ENCODE measurements around the gene CSF3. TPM values are rescaled to one million over a fixed set of nuclear protein-coding genes. Genes with fewer than 3 reads are reported as not detected.
A peak's percentile ranks its signal among the peaks of the same experiment; 100 is the strongest.

CSF3 gene
- total and polyA plus RNA-seq, 4 donors = not detected

DNA sequence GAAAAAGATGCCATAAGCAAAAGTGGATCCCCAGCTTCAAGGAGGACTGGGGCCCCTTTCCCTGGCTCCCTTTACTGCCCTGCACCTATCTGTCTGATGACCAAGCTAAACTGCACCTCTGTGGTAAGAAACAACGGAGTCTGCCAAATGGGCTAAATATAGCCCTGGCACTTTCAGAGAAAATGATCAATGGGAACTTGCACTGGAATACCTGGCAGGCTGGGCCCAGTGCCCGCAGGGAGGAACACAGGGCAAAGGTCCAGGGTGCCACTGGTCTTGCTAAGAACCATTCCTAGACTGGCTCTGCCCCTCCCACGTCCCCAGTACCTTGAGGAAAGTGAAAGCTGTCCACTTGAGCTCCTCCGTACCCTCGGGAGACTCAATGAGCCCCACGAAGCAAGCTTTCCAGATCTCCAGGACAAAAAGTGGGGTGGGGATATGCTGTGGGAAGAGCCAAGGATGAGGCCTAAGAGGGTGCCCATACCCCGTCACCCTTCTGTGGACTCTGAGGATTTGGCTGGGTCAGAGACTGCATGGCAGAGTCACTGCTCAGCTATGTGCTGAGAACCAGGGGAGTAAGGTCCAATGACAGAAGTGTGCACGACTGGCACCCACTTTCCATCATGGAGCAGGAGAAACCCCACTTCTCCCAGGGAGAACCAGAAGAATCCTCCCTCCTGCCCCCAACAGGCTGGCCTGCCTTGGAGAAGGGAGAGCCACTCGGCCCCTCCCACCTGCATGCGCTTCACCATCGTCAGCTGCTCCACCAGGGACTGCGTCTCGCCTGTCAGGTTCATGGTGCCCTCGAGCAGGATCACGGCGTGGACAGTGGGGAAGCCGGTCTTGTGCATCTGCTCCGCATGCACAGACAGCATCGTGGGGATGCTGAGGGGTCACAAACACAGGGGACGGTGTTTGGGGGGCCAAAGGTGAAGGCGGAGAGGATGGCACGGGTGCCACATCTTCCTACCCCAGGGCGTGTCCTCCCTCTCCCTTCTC is 17.4 kb downstream of the CSF3 start:
- Histone ChIP-seq H3K27me3 (ENCODE audit: control insufficient read depth in 4 of 4, insufficient read depth in 4 of 4, low read length in 3 of 4) (no peaks in the 10 kb centered on the region), H3K27ac (ENCODE audit: low read depth in 1 of 2, low read length in 2 of 2) (peak overlapping the region; percentile 52 to 53), H3K9me3 (ENCODE audit: control insufficient read depth in 4 of 4, low read length in 3 of 4) (no peaks in the 10 kb centered on the region), H3K4me1 (ENCODE audit: control insufficient read depth in 4 of 4, insufficient read depth in 4 of 4, low read length in 3 of 4) (peaks cover 3 to 20% (median 16%) of the 10 kb centered on the region in 4 donors), H3K4me3 (ENCODE audit: low read depth in 1 of 3, low read length in 3 of 3) (no peak overlapping the region), H3K9ac (ENCODE audit: low read depth in 1 of 2, low read length in 2 of 2) (no peak overlapping the region), H3K36me3 (ENCODE audit: control insufficient read depth in 4 of 4, insufficient read depth in 3 of 4, low read depth in 1 of 4, low read length in 3 of 4) (peaks cover 3 to 41% (median 16%) of the 10 kb centered on the region in 4 donors)
- 78% methylated on average over 23 of the region's 23 CpGs for WGBS
- no peak for DNase-seq (ENCODE audit: low spot score)
- peak in 1 of 2 donors; percentile 78 for TF ChIP-seq JUND (IDR thresholded peaks at IDR 0.05)
- TF ChIP-seq SP1 (IDR thresholded peaks at IDR 0.05) = peak; percentile 96
- peak; percentile 91 for TF ChIP-seq HNF4G (IDR thresholded peaks at IDR 0.05)
- peak; percentile 96 to 97 for TF ChIP-seq HNF4A (conservative IDR thresholded peaks at IDR 0.05)
- TF ChIP-seq, protein P1, sequence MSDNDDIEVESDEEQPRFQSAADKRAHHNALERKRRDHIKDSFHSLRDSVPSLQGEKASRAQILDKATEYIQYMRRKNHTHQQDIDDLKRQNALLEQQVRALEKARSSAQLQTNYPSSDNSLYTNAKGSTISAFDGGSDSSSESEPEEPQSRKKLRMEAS (IDR thresholded peaks at IDR 0.05) = no peak
- peak; percentile 42 to 45 for TF ChIP-seq RAD21 (IDR thresholded peaks at IDR 0.05)
- no peak for TF ChIP-seq NR2F2 (IDR thresholded peaks at IDR 0.05)
- peak; percentile 71 to 84 for TF ChIP-seq RXRA (IDR thresholded peaks at IDR 0.05)
- TF ChIP-seq, protein P2, sequence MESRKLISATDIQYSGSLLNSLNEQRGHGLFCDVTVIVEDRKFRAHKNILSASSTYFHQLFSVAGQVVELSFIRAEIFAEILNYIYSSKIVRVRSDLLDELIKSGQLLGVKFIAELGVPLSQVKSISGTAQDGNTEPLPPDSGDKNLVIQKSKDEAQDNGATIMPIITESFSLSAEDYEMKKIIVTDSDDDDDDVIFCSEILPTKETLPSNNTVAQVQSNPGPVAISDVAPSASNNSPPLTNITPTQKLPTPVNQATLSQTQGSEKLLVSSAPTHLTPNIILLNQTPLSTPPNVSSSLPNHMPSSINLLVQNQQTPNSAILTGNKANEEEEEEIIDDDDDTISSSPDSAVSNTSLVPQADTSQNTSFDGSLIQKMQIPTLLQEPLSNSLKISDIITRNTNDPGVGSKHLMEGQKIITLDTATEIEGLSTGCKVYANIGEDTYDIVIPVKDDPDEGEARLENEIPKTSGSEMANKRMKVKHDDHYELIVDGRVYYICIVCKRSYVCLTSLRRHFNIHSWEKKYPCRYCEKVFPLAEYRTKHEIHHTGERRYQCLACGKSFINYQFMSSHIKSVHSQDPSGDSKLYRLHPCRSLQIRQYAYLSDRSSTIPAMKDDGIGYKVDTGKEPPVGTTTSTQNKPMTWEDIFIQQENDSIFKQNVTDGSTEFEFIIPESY (IDR thresholded peaks at IDR 0.05) = no peak
- no peak for TF ChIP-seq FOXA1 (IDR thresholded peaks at IDR 0.05)
- TF ChIP-seq, protein P3, sequence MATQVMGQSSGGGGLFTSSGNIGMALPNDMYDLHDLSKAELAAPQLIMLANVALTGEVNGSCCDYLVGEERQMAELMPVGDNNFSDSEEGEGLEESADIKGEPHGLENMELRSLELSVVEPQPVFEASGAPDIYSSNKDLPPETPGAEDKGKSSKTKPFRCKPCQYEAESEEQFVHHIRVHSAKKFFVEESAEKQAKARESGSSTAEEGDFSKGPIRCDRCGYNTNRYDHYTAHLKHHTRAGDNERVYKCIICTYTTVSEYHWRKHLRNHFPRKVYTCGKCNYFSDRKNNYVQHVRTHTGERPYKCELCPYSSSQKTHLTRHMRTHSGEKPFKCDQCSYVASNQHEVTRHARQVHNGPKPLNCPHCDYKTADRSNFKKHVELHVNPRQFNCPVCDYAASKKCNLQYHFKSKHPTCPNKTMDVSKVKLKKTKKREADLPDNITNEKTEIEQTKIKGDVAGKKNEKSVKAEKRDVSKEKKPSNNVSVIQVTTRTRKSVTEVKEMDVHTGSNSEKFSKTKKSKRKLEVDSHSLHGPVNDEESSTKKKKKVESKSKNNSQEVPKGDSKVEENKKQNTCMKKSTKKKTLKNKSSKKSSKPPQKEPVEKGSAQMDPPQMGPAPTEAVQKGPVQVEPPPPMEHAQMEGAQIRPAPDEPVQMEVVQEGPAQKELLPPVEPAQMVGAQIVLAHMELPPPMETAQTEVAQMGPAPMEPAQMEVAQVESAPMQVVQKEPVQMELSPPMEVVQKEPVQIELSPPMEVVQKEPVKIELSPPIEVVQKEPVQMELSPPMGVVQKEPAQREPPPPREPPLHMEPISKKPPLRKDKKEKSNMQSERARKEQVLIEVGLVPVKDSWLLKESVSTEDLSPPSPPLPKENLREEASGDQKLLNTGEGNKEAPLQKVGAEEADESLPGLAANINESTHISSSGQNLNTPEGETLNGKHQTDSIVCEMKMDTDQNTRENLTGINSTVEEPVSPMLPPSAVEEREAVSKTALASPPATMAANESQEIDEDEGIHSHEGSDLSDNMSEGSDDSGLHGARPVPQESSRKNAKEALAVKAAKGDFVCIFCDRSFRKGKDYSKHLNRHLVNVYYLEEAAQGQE (IDR thresholded peaks at IDR 0.05) = peak; percentile 35
- TF ChIP-seq FOXA2 (IDR thresholded peaks at IDR 0.05) = peak; percentile 13
- TF ChIP-seq YY1 (IDR thresholded peaks at IDR 0.05) = peak; percentile 51
- TF ChIP-seq TAF1 (conservative IDR thresholded peaks at IDR 0.05) = no peak
- TF ChIP-seq, protein P4, sequence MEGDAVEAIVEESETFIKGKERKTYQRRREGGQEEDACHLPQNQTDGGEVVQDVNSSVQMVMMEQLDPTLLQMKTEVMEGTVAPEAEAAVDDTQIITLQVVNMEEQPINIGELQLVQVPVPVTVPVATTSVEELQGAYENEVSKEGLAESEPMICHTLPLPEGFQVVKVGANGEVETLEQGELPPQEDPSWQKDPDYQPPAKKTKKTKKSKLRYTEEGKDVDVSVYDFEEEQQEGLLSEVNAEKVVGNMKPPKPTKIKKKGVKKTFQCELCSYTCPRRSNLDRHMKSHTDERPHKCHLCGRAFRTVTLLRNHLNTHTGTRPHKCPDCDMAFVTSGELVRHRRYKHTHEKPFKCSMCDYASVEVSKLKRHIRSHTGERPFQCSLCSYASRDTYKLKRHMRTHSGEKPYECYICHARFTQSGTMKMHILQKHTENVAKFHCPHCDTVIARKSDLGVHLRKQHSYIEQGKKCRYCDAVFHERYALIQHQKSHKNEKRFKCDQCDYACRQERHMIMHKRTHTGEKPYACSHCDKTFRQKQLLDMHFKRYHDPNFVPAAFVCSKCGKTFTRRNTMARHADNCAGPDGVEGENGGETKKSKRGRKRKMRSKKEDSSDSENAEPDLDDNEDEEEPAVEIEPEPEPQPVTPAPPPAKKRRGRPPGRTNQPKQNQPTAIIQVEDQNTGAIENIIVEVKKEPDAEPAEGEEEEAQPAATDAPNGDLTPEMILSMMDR (IDR thresholded peaks at IDR 0.05; ENCODE audit: low read depth, low read length, missing input control) = no peak
- peak in 1 of 2 donors; percentile 54 for TF ChIP-seq EGR1 (IDR thresholded peaks at IDR 0.05; ENCODE audit: low read depth in 2 of 2)
- no peak for TF ChIP-seq GABPA (IDR thresholded peaks at IDR 0.05 in 1 of 2, conservative IDR thresholded peaks at IDR 0.05 in 1 of 2)
- TF ChIP-seq, protein P5, sequence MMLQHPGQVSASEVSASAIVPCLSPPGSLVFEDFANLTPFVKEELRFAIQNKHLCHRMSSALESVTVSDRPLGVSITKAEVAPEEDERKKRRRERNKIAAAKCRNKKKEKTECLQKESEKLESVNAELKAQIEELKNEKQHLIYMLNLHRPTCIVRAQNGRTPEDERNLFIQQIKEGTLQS (IDR thresholded peaks at IDR 0.05) = no peak

Data from liver (tissue), 9 donors.